ENCODE data around the gene CEMP1.
A peak's percentile ranks its signal among the peaks of the same experiment; 100 is the strongest.

The CEMP1 gene

GRCh38 chr16:2511996-2512734 lies 19.0 kb downstream of the CEMP1 start:
- H3K27ac ChIP-seq, result peak overlapping the region; percentile 95
- no peak for TF ChIP-seq CTCF (conservative IDR thresholded peaks at IDR 0.05; ENCODE audit: low read depth)
- no peak for DNase-seq (ENCODE audit: low spot score)
- POLR2A ChIA-PET (ENCODE audit: low non-redundant PET), result no interaction called here
- CTCF ChIA-PET, result interaction anchor here (3.3 kb wide), 1 partner anchor 11 kb away, joined by 14 read pairs; no protein-coding TSS in a partner anchor

- ChIA-PET CTCF (interaction anchor here (3.3 kb wide), 1 partner anchor 10 kb away, joined by 14 read pairs; no protein-coding TSS in a partner anchor), POLR2A (ENCODE audit: low non-redundant PET) (interaction anchor here (0.7 kb wide), 1 partner anchor 511 kb away, joined by 5 read pairs; no protein-coding TSS in a partner anchor)
- TF ChIP-seq CTCF (conservative IDR thresholded peaks at IDR 0.05; ENCODE audit: low read depth), result no peak
- DNase-seq (ENCODE audit: low spot score), result no peak
- peak overlapping the region; percentile 95; the same call in 1 of the 2 replicates for H3K27ac ChIP-seq
These were observed 19.9 kb downstream of the CEMP1 start for GRCh38 chr16:2511128-2511800.

GRCh38 chr16:2508722-2509400 lies 22.3 kb downstream of the CEMP1 start:
- H3K27ac ChIP-seq, result no peak overlapping the region
- POLR2A ChIA-PET (ENCODE audit: low non-redundant PET), result no interaction called here
- no peak for DNase-seq (ENCODE audit: low spot score)
- CTCF ChIA-PET, result interaction anchor here (0.7 kb wide), 1 partner anchor 99 kb away, joined by 4 read pairs; no protein-coding TSS in a partner anchor
- no peak for TF ChIP-seq CTCF (conservative IDR thresholded peaks at IDR 0.05; ENCODE audit: low read depth)

GRCh38 chr16:2507665-2508064 lies 23.5 kb downstream of the CEMP1 start:
- 0 out of 2 replicates have a peak overlapping the region, but pooled peaks have one; percentile 15 for H3K27ac ChIP-seq
- POLR2A ChIA-PET (ENCODE audit: low non-redundant PET), result no interaction called here
- DNase-seq (ENCODE audit: low spot score), result no peak
- no peak for TF ChIP-seq CTCF (conservative IDR thresholded peaks at IDR 0.05; ENCODE audit: low read depth)
- CTCF ChIA-PET, result interaction anchor here (0.6 kb wide), 1 partner anchor 684 kb away, joined by 7 read pairs; no protein-coding TSS in a partner anchor

- no peak for TF ChIP-seq CTCF (conservative IDR thresholded peaks at IDR 0.05; ENCODE audit: low read depth)
- no peak for DNase-seq (ENCODE audit: low spot score)
- 0 out of 2 replicates have a peak overlapping the region, but pooled peaks have one; percentile 15 for H3K27ac ChIP-seq
- CTCF ChIA-PET, result no interaction called here
- POLR2A ChIA-PET (ENCODE audit: low non-redundant PET), result no interaction called here
These were observed 24.1 kb downstream of the CEMP1 start for GRCh38 chr16:2507052-2507659.

GRCh38 chr16:2505695-2506094 lies 25.5 kb downstream of the CEMP1 start:
- no peak for DNase-seq (ENCODE audit: low spot score)
- TF ChIP-seq CTCF (conservative IDR thresholded peaks at IDR 0.05; ENCODE audit: low read depth), result no peak
- ChIA-PET CTCF (interaction anchor here (0.6 kb wide), 1 partner anchor 43 kb away, joined by 4 read pairs; no protein-coding TSS in a partner anchor), POLR2A (ENCODE audit: low non-redundant PET) (no interaction called here)
- no peak overlapping the region for H3K27ac ChIP-seq

Data from RWPE1 (cell line).